Spleen (tissue), 11 donors: ENCODE measurements around the gene ASTN1. TPM values are rescaled to one million over a fixed set of nuclear protein-coding genes. Genes with fewer than 3 reads are reported as not detected.

Source experiments
- DNase-seq: peaks from one replicate; pipeline ENCODE4 v3.0.0-alpha.2; 2020
- H3K27ac ChIP-seq, 8 donors: fragments of 200-600 bp; sonication (generic) in 7 of 8; 1 replicate in 4 of 8; 2 replicates in 4 of 8; pipeline versions ENCODE4 v1.5.0 to v1.8.0; 2016 to 2021; ENCODE audit warnings: inconsistent platforms in 4 of 8, mild to moderate bottlenecking in 4 of 8, moderate library complexity in 1 of 8
- H3K27me3 ChIP-seq, 7 donors: fragments of 200-600 bp; sonication (generic) in 6 of 7; replicated peaks in 1 of 7; 1 replicate in 4 of 7; 2 replicates in 3 of 7; pipeline versions ENCODE4 v1.5.0 to v1.8.0; 2016 to 2021; ENCODE audit warnings: inconsistent platforms in 3 of 7, mild to moderate bottlenecking in 1 of 7
- H3K36me3 ChIP-seq, 6 donors: fragments of 200-600 bp; sonication (generic) in 5 of 6; 1 replicate in 4 of 6; 2 replicates in 2 of 6; pipeline versions ENCODE4 v1.5.0 to v1.8.0; 2016 to 2021; ENCODE audit warnings: inconsistent platforms in 2 of 6
- H3K4me1 ChIP-seq, 6 donors: fragments of 200-600 bp; sonication (generic) in 5 of 6; 1 replicate in 3 of 6; 2 replicates in 3 of 6; pipeline versions ENCODE4 v1.5.0 to v1.8.0; 2016 to 2021; ENCODE audit warnings: inconsistent platforms in 3 of 6
- H3K4me3 ChIP-seq, 8 donors: fragments of 200-600 bp; sonication (generic) in 7 of 8; 1 replicate in 4 of 8; 2 replicates in 4 of 8; pipeline versions ENCODE4 v1.5.0 to v1.8.0; 2016 to 2021; ENCODE audit warnings: inconsistent platforms in 4 of 8, mild to moderate bottlenecking in 4 of 8, moderate library complexity in 2 of 8
- H3K9me3 ChIP-seq, 8 donors: fragments of 200-600 bp; sonication (generic) in 7 of 8; 1 replicate in 4 of 8; 2 replicates in 4 of 8; pipeline versions ENCODE4 v1.5.0 to v1.8.0; 2016 to 2021; ENCODE audit warnings: inconsistent platforms in 4 of 8
- POLR2A ChIP-seq, 3 donors: fragments of 450-650 bp; IDR thresholded peaks; one replicate each; pipeline ENCODE4 v1.5.1; 2017; ENCODE audit warnings: antibody characterized with exemption in 3 of 3, mild to moderate bottlenecking in 1 of 3
- POLR2AphosphoS5 ChIP-seq, 3 donors: sonication (generic); formaldehyde crosslinking; IDR thresholded peaks; one replicate each; pipeline ENCODE4 v1.5.1; 2017; ENCODE audit warnings: antibody characterized with exemption in 3 of 3
- WGBS, 5 donors: extraction: QIAGEN DNeasy Blood & Tissue Kit in 3 of 5; methylation state at CpG; one replicate each; pipeline versions ENCODE4 v1.1.5 to v1.1.7; 2013 to 2018; 5-methylcytosine and 5-hydroxymethylcytosine counted together
- intact Hi-C: fragments of 100-400 bp; cut with DNase I; formaldehyde crosslinking; loops from one replicate; pipeline ENCODE4 v1.15.0; 2023; ENCODE audit warnings: low total_unique reads
- polyA plus RNA-seq, 3 donors: library from polyadenylated mRNA; stranded (reverse); fragments of 200-250 nt; gene quantifications; one replicate each; pipeline ENCODE4 v1.2.1, GENCODE V29; 2013
- total RNA-seq, 7 donors: library from RNA; depleted of rRNA in 3 of 7; stranded (reverse); fragments of >200 nt in 3 of 7; fragmentation: NEBNext Ultra II Directional in 4 of 7; extraction: Animal tissue kit (Norgen Biotek cat#: 25700) in 4 of 7; gene quantifications; one replicate each; pipeline versions ENCODE4 v1.1.0 to v1.2.1, GENCODE V29; 2016 to 2021
- TF ChIP-seq, protein P1 (sequence below), 11 experiments: fragments of 200-600 bp in 7 of 11; fragments of 450-650 bp in 4 of 11; sonication (generic) in 4 of 11; IDR thresholded peaks in 8 of 11; conservative IDR thresholded peaks in 3 of 11; 1 replicate in 7 of 11; 2 replicates in 4 of 11; pipeline versions ENCODE4 v1.4.0 to v1.8.0; 2016 to 2021; ENCODE audit warnings: antibody characterized with exemption in 11 of 11, inconsistent platforms in 4 of 11, mild to moderate bottlenecking in 1 of 11
- donor health status: healthy with polysubstance abuse.
- donor health status: DM: no; HTN: no; CAD: no; lungs with moderate emphysema.
- donor health status: DM: no; HTN: no; CAD: no.
- donor health status: Bipolar disorder and iron deficiency.
- donor health status: healthy.
- donor health status: DM: no; HTN: no; CAD: no.
- donor health status: DM: yes; HTN: yes; CAD: no.

Gene ASTN1
- total and polyA plus RNA-seq, 10 donors: 0.56 to 7.5 (median 4.2) TPM

DNA sequence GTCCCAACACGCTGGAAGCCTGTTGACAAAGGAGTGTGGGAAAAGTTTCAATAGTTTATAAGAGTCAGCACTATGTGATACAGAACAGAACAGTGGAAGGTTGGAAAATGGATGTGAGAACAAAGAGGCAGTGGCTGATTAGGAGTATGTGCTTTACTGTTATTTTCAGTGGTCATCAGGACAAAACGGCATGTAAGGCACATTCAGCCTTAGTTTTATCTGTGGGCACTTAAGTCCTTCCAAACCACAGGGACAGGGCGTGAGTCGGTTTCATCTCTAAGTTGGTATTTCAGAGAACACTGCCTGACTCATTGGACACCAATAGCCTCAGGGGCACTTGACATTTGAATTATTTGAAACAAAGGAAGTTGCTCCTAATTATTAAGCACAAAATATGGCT is 306.9 kb downstream of the ASTN1 start:
- intact Hi-C loops: no loop called here
- no peaks in the 10 kb centered on the region for H3K27me3 ChIP-seq
- no peak overlapping the region for H3K4me3 ChIP-seq
- no peak for DNase-seq
- TF ChIP-seq POLR2AphosphoS5 (IDR thresholded peaks at IDR 0.05): no peak
- TF ChIP-seq, protein P1, sequence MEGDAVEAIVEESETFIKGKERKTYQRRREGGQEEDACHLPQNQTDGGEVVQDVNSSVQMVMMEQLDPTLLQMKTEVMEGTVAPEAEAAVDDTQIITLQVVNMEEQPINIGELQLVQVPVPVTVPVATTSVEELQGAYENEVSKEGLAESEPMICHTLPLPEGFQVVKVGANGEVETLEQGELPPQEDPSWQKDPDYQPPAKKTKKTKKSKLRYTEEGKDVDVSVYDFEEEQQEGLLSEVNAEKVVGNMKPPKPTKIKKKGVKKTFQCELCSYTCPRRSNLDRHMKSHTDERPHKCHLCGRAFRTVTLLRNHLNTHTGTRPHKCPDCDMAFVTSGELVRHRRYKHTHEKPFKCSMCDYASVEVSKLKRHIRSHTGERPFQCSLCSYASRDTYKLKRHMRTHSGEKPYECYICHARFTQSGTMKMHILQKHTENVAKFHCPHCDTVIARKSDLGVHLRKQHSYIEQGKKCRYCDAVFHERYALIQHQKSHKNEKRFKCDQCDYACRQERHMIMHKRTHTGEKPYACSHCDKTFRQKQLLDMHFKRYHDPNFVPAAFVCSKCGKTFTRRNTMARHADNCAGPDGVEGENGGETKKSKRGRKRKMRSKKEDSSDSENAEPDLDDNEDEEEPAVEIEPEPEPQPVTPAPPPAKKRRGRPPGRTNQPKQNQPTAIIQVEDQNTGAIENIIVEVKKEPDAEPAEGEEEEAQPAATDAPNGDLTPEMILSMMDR (IDR thresholded peaks at IDR 0.05 in 8 of 11, conservative IDR thresholded peaks at IDR 0.05 in 3 of 11): no peak
- TF ChIP-seq POLR2A (IDR thresholded peaks at IDR 0.05): no peak
- WGBS, 5 donors: 70 to 81% (median 77%) methylated on average over 4 of the region's 4 CpGs
- H3K4me1 ChIP-seq: no peaks in the 10 kb centered on the region
- no peak overlapping the region for H3K27ac ChIP-seq
- H3K9me3 ChIP-seq: no peaks in the 10 kb centered on the region
- H3K36me3 ChIP-seq: no peaks in the 10 kb centered on the region

DNA sequence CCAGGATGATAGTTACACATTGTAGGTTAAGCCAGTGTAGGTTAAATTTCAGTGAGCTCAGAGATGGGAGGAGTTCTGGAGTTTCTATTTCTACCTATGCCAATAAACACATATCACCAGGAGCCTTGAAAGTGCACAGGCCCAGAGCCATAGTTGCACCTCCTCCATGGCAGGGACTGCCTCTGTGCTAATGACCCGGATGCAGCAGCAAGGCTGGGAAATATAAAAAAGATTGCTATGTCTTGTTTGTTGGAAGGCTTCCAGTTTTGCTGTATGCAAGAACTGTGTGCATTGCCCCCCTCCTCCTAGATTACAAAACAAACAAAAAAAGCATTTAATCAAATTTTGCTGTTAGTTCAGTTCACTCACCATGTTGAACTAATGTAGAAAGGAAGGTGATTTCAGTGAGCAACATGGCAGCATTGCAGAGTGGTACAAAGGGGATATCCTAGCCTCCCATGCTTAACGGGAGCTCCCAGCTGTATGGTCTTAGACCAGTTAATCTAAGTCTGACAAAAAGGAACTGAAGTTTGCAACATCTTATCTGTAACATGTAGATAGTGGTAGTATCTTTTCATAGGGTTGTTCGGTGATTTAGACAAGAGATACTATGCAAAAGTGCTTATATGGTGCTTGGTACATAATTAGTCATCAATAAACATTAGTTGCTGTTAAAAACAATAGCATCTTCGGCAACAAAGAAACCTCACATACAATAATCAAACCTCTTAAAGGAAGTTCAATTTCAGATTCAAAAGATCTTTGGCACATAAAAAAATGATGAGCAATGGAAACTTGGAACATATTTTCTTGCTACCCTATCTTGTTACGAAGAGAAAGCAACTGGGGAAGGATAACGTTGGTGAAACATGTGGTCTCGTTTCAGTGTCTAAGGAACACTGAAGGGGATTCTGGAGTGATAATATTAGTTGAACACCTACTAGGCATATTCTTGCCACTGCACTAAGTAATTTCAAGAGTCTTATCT is 309.5 kb downstream of the ASTN1 start:
- H3K36me3 ChIP-seq: no peaks in the 10 kb centered on the region
- intact Hi-C loops: no loop called here
- H3K27me3 ChIP-seq: no peaks in the 10 kb centered on the region
- TF ChIP-seq POLR2AphosphoS5 (IDR thresholded peaks at IDR 0.05) (no peak), POLR2A (IDR thresholded peaks at IDR 0.05) (no peak)
- TF ChIP-seq, protein P1 (IDR thresholded peaks at IDR 0.05 in 8 of 11, conservative IDR thresholded peaks at IDR 0.05 in 3 of 11): no peak
- no peaks in the 10 kb centered on the region for H3K4me1 ChIP-seq
- no peak for DNase-seq
- no peak overlapping the region for H3K27ac ChIP-seq
- WGBS, 5 donors: 82 to 89% (median 85%) methylated on average over 7 of the region's 7 CpGs
- no peak overlapping the region for H3K4me3 ChIP-seq
- H3K9me3 ChIP-seq: no peaks in the 10 kb centered on the region

DNA sequence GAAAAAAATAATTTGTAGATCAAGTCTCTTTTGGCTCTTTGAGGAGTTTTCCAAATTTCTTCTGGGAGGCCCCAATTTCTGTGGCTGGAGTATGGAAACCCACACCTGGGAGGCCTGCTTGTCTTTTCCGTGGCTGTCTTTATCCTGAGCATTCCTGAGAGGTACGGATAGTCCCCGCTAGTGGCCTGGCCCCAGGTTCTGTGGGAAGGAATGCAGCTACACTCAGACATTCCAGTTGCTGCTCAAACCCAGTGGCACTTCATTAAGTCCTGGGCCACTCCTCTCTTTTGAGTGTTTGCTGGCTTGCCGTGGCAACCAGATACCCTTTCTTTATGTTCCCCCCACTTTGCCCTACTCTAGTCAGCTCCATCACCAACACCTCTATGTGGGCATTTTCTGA is 310.4 kb downstream of the ASTN1 start:
- no peaks in the 10 kb centered on the region for H3K36me3 ChIP-seq
- H3K27me3 ChIP-seq: no peaks in the 10 kb centered on the region
- H3K27ac ChIP-seq: no peak overlapping the region
- 84 to 97% (median 89%) methylated on average over 4 of the region's 4 CpGs for WGBS, 5 donors
- intact Hi-C loops: no loop called here
- DNase-seq: no peak
- TF ChIP-seq, protein P1 (IDR thresholded peaks at IDR 0.05 in 8 of 11, conservative IDR thresholded peaks at IDR 0.05 in 3 of 11): no peak
- TF ChIP-seq POLR2AphosphoS5 (IDR thresholded peaks at IDR 0.05) (no peak), POLR2A (IDR thresholded peaks at IDR 0.05) (no peak)
- H3K4me1 ChIP-seq: no peaks in the 10 kb centered on the region
- H3K9me3 ChIP-seq: no peaks in the 10 kb centered on the region
- no peak overlapping the region for H3K4me3 ChIP-seq

DNA sequence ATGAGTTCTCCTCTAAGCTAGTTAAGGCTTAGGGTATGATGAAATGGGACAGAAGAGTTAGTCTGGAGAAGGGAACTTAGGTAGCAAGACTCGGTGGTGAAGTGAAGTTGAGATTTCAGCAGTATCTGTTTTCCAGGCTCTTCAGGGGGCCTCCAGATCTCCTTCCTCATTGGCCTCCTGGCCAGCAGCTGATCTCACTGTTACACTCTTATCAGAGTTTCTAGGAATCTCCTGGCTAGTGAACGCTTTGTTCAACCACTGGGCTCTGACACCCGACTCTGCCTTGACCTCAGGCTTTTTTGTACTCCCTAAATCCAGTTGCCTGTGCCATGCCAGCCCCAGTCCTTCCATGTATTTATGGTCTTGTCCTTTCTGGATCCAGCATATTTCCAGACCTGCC is 311.0 kb downstream of the ASTN1 start:
- H3K36me3 ChIP-seq: no peaks in the 10 kb centered on the region
- no peak for DNase-seq
- H3K27ac ChIP-seq: no peak overlapping the region
- WGBS, 5 donors: 59 to 73% (median 64%) methylated on average over 3 of the region's 3 CpGs
- no peak overlapping the region for H3K4me3 ChIP-seq
- no peaks in the 10 kb centered on the region for H3K4me1 ChIP-seq
- TF ChIP-seq POLR2A (IDR thresholded peaks at IDR 0.05) (no peak), POLR2AphosphoS5 (IDR thresholded peaks at IDR 0.05) (no peak)
- TF ChIP-seq, protein P1 (IDR thresholded peaks at IDR 0.05 in 8 of 11, conservative IDR thresholded peaks at IDR 0.05 in 3 of 11): no peak
- H3K9me3 ChIP-seq: no peaks in the 10 kb centered on the region
- no peaks in the 10 kb centered on the region for H3K27me3 ChIP-seq
- intact Hi-C loops: no loop called here
